PC-9 (cell line): ENCODE results near the gene ZNF763. TPM values are rescaled to one million over a fixed set of nuclear protein-coding genes. Genes with fewer than 3 reads are reported as not detected.
"Not testable (repeated sequence)": the region's sequence is repeated elsewhere in the genome, so short reads cannot be mapped to it uniquely, and the experiment has no call there.

Experiments
- Bru-seq: library from RNA; stranded (reverse); fragments of 400-500 nt; gene quantifications from one replicate; lab custom pipeline; 2021; lab: Mats Ljungman, UMichigan
- BruChase-seq, 2 experiments: library from RNA; stranded (reverse); fragments of 400-500 nt; gene quantifications; one replicate each; lab custom pipeline; 2021; lab: Mats Ljungman, UMichigan
- BruUV-seq: library from RNA; stranded (reverse); fragments of 400-500 nt; replicated peaks from 2 replicates; lab custom pipeline; 2021; lab: Mats Ljungman, UMichigan
- CTCF ChIA-PET: fragments of 300-600 bp; sonication (Branson Sonifier 250); formaldehyde crosslinking; loops from one replicate; lab custom pipeline; 2022; ENCODE audit warnings: antibody characterized with exemption; lab: Charles Lee
- POLR2A ChIA-PET: fragments of 300-600 bp; sonication (Branson Sonifier 250); formaldehyde crosslinking; loops from one replicate; lab custom pipeline; 2022; ENCODE audit warnings: antibody characterized with exemption; ENCODE audit not compliant: unreplicated experiment; lab: Charles Lee
- DNase-seq, 2 experiments: peaks; one replicate each; pipeline versions ENCODE4 v3.0.0 to v3.0.0-alpha.2; 2015 to 2022; ENCODE audit warnings: mixed read lengths in 1 of 2
- H2AFZ ChIP-seq: fragments of 200-600 bp; sonication (generic); 2 replicates; pipeline ENCODE4 v1.8.1; 2017; ENCODE audit warnings: antibody characterized with exemption
- H3F3A ChIP-seq: fragments of 200-600 bp; sonication (generic); 2 replicates; pipeline ENCODE4 v1.8.1; 2017; ENCODE audit warnings: antibody characterized with exemption, mild to moderate bottlenecking, low read depth; ENCODE audit not compliant: insufficient read depth
- H3K27ac ChIP-seq: fragments of 200-600 bp; sonication (generic); 2 replicates; pipeline ENCODE4 v1.6.1; 2016; ENCODE audit warnings: mixed run types
- H3K27me3 ChIP-seq: fragments of 200-600 bp; sonication (generic); 2 replicates; pipeline ENCODE4 v1.6.1; 2016; ENCODE audit warnings: low read depth, mixed run types; ENCODE audit not compliant: insufficient read depth
- H3K36me3 ChIP-seq: fragments of 200-600 bp; sonication (generic); 2 replicates; pipeline ENCODE4 v1.6.1; 2016; ENCODE audit warnings: low read depth, mixed run types
- H3K4me1 ChIP-seq: fragments of 200-600 bp; sonication (generic); replicated peaks from 2 replicates; pipeline ENCODE4 v1.6.1; 2016; ENCODE audit warnings: mixed run types; ENCODE audit not compliant: insufficient read depth
- H3K4me2 ChIP-seq: fragments of 200-600 bp; sonication (generic); 2 replicates; pipeline ENCODE4 v1.6.1; 2017; ENCODE audit warnings: mixed run types
- H3K4me3 ChIP-seq: fragments of 200-600 bp; sonication (generic); 2 replicates; pipeline ENCODE4 v1.6.1; 2016; ENCODE audit warnings: mixed run types
- H3K79me2 ChIP-seq: fragments of 200-600 bp; sonication (generic); 2 replicates; pipeline ENCODE4 v1.6.1; 2017; ENCODE audit warnings: low read depth, mixed run types
- H3K9me2 ChIP-seq: fragments of 200-600 bp; sonication (generic); 2 replicates; pipeline ENCODE4 v1.8.1; 2017; ENCODE audit warnings: mild to moderate bottlenecking; ENCODE audit not compliant: insufficient read depth
- H3K9me3 ChIP-seq: fragments of 200-600 bp; sonication (generic); 2 replicates; pipeline ENCODE4 v1.8.1; 2016; ENCODE audit warnings: low read depth; ENCODE audit not compliant: insufficient read depth
- H4K20me1 ChIP-seq: fragments of 200-600 bp; sonication (generic); 2 replicates; pipeline ENCODE4 v1.8.1; 2017; ENCODE audit not compliant: insufficient read depth
- EZH2 ChIP-seq: fragments of 200-600 bp; sonication (generic); IDR thresholded peaks from 2 replicates; pipeline ENCODE4 v1.8.0; 2017; ENCODE audit warnings: antibody characterized with exemption, low read depth
- intact Hi-C: fragments of 100-400 bp; cut with micrococcal nuclease; formaldehyde crosslinking; loops from one replicate; pipeline ENCODE4 v1.10.0; 2022; ENCODE audit not compliant: unreplicated experiment
- long read RNA-seq: library from polyadenylated mRNA; stranded (forward); transcript quantifications from one replicate; pipeline ENCODE4 v2.0.0, GENCODE V29; 2022
- total RNA-seq: library from RNA; stranded (reverse); gene quantifications from 2 replicates; pipeline ENCODE4 v1.2.3, GENCODE V29; 2021
- TF ChIP-seq, protein P1 (sequence below): fragments of 200-600 bp; sonication (generic); conservative IDR thresholded peaks from 2 replicates; pipeline ENCODE4 v1.6.1; 2017; ENCODE audit warnings: mixed run types, antibody characterized with exemption, mild to moderate bottlenecking, moderate library complexity

ZNF763 gene
- 0.55 and 0.83 TPM in 2 replicates for total RNA-seq
- Bru-seq, nascent RNA: percentile 13 among the genes with signal in this experiment
- BruChase-seq, experiment 1, labeled RNA remaining after a 2-hour chase: percentile 36 among the genes with signal in this experiment
- not detected for BruChase-seq, experiment 2, labeled RNA remaining after a 6-hour chase
- long read RNA-seq, partial matches to known transcripts: 0 of 2 reads
- long read RNA-seq, other reads (novel, unspliced or antisense): 0 of 2 reads

DNA sequence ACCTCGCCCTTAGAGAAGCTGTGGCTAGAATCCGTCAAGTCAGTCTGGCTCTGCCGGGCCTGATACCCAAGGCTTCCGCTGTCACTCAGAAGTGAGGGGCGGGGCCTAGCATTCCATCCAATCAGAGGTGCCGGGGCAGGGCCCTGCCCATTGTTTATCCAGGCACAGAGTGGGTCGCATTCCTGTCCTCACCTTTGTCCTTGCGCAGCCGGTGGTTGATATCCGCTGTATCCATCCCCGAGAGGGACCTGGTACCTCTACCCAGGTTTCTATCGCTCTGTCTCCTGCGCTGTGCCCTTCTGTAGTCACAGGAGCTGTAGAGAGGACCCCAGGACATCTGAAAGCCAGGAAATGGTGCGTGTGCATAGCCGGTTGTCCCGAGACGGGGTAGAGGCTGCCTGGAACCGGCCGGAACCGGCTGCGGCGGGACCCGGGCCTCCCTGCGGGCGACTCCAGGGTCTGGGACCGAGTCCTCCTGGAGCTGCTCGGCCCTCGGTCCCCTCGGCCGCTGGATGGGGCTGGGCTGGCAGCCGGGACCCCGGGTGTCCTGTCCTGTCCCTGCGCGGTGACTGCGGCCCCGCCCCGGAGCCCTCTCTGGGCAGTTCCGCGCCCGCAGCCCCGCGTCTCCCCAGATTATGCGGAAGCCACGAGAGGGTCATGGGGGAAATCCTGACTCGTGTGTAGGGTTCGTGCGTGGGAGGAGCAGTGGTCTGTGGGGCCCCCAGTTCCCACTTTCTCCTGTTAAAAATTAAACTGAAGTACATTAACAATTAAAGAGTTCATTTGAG, at the start of gene ZNF763:
TSS of gene ZNF763 (plus strand) at position 183 of the 788 bp plus-strand sequence. CDS start at position 352, 169 bp downstream.
- Histone ChIP-seq H4K20me1 (no peaks in the 10 kb centered on the region), H3K4me3 (no peak within 1 kb of the TSS), H3F3A (no peaks in the 10 kb centered on the region), H3K9me3 (no peaks in the 10 kb centered on the region), H3K4me1 (no peaks in the 10 kb centered on the region), H3K27me3 (peaks cover 7% of the 10 kb centered on the region; the same call in 1 of the 2 replicates), H3K36me3 (no peaks in the 10 kb centered on the region), H2AFZ (no peak within 1 kb of the TSS), H3K27ac (no peak within 1 kb of the TSS), H3K79me2 (no peaks in the 10 kb centered on the region), H3K4me2 (no peak within 1 kb of the TSS), H3K9me2 (no peaks in the 10 kb centered on the region)
- BruUV-seq: TSS peak; percentile 73
- no peak for TF ChIP-seq EZH2
- ChIA-PET CTCF (no interaction called here), POLR2A (no interaction called here)
- DNase-seq: peak in 1 of 2 experiments; percentile 79
- intact Hi-C loops: loop anchor here (2.0 kb wide), 2 partner anchors 24 to 704 kb away; a partner anchor contains a TSS

DNA sequence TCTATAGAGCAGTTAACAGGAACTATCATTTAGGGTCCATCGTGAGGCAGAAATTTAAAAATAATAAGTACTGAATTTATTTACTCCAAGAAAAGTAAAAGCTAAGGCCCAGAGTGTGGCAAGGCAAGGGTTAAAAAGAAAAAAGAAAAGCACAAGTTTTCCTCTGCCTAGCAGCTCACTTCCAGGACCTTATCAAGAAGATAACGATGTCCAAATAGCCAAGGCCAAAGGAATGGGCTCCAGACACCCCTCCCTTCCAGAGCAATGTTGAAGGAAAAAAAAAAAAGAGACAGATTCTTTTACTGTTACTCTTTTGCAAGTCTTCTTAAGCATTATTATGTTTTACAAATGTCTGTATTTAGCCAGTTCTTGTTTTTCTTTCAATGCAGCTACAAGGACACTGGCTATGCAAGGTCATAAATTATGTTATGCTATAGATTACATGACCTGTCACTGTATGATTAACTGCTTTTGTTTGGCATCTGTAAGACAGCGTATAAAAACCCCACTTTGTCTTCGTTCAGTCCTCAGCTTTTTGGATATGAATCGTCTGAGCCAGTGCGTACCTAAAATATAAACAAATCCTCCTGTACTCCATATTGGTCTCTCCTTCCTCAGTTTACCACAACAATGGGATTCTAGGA, 42.9 kb upstream of the ZNF763 start:
- CTCF ChIA-PET: interaction anchor here (0.6 kb wide), 1 partner anchor 38 kb away, joined by 5 read pairs; no protein-coding TSS in a partner anchor
- Histone ChIP-seq H3K27ac (no peak overlapping the region), H4K20me1 (no peaks in the 10 kb centered on the region), H3K27me3 (no peaks in the 10 kb centered on the region), H3K4me3 (no peak overlapping the region), H3K9me3 (no peaks in the 10 kb centered on the region), H3K36me3 (peaks cover 4% of the 10 kb centered on the region; the same call in 1 of the 2 replicates), H3F3A (peaks cover 12% of the 10 kb centered on the region), H3K4me2 (no peak overlapping the region), H3K4me1 (peaks cover 21% of the 10 kb centered on the region), H2AFZ (no peak overlapping the region), H3K9me2 (no peaks in the 10 kb centered on the region), H3K79me2 (peaks cover 17% of the 10 kb centered on the region)
- no peak for TF ChIP-seq EZH2
- TF ChIP-seq, protein P1, sequence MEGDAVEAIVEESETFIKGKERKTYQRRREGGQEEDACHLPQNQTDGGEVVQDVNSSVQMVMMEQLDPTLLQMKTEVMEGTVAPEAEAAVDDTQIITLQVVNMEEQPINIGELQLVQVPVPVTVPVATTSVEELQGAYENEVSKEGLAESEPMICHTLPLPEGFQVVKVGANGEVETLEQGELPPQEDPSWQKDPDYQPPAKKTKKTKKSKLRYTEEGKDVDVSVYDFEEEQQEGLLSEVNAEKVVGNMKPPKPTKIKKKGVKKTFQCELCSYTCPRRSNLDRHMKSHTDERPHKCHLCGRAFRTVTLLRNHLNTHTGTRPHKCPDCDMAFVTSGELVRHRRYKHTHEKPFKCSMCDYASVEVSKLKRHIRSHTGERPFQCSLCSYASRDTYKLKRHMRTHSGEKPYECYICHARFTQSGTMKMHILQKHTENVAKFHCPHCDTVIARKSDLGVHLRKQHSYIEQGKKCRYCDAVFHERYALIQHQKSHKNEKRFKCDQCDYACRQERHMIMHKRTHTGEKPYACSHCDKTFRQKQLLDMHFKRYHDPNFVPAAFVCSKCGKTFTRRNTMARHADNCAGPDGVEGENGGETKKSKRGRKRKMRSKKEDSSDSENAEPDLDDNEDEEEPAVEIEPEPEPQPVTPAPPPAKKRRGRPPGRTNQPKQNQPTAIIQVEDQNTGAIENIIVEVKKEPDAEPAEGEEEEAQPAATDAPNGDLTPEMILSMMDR: no peak
- no TSS peak for BruUV-seq
- intact Hi-C loops: loop anchor here (5.0 kb wide), 2 partner anchors 35 to 745 kb away; partner anchors contain the start of genes MAN2B1, WDR83 and ZNF69
- no peak for DNase-seq
- POLR2A ChIA-PET: no interaction called here

DNA sequence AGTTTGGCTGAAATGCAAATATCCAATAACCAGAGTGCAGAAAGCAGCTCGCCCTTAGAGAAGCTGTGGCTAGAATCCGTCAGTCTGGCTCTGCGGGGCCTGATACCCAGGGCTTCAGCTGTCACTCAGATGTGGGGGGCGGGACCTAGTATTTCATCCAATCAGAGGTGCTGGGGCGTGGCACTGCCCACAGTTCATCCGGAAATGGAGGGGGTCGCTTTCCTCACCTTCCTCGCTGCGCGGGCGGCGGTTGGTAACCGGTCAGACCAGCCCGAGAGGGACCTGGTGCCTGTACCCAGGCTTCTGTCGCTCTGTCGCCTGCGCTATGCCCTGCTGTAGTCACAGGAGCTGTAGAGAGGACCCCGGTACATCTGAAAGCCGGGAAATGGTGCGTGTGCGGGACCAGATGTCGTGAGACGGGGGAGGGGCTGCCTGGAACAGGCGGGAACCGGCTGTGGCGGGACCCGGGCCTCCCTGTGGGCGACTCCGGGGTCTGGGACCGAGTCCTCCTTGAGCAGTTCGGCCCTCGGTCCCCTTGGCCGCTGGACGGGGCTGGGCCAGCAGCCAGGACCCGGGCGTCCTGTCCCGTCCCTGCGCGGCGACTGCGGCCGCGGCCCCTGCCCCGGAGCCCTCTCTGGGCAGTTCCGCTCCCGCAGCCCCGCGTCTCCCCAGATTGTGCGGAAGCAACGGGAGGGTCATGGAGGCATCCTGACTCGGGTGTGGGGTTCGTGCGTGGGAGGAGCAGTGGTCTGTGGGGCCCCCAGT, 39.8 kb upstream of the ZNF763 start, which contains the start of gene ZNF700:
TSS of gene ZNF700 (plus strand) at position 222 of the 765 bp plus-strand sequence. CDS start at position 326, 104 bp downstream.
- peaks cover 9% of the 10 kb centered on the region for H3K9me3 ChIP-seq
- TSS peak; percentile 65 for BruUV-seq
- peak; percentile 93 to 94 for DNase-seq

DNA sequence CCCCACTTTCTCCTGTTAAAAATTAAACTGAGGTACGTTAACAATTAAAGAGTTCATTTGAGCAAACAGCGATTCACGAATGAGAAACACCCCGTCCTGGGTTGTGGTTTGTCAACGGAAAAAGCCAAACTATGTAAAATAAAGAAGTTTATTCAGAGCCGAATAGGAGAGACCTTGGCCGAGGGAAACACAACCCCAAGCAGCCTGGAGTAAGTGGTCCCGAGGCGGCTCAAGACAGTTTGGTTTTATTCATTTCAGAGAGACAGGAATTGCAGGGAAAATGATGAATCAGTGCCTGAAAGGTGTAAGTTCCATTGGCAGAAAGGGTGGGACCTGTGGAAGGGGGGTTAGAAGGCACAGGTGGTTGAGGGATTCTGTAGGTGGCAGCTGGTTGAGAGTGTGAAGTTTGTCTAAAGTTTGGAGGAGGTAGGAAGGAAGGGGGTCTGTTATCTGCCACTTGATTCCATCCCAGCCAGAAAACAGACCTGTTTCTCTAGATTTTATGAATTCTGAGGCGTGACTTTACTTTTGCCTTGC, 39.1 kb upstream of the ZNF763 start:
- intact Hi-C loops, H4K20me1 ChIP-seq, DNase-seq, POLR2A ChIA-PET, BruUV-seq, H3K27me3 ChIP-seq, H3K9me2 ChIP-seq: not testable (repeated sequence)
- Histone ChIP-seq H3K4me3 (peak overlapping the region; percentile 91), H3K4me2 (peak overlapping the region; percentile 92), H3K9me3 (peaks cover 16% of the 10 kb centered on the region), H3K79me2 (peaks cover 32% of the 10 kb centered on the region), H2AFZ (peak overlapping the region; percentile 92), H3K4me1 (peaks cover 21% of the 10 kb centered on the region), H3K27ac (peak overlapping the region; percentile 53; the same call in 1 of the 2 replicates), H3F3A (peaks cover 12% of the 10 kb centered on the region), H3K36me3 (peaks cover 10% of the 10 kb centered on the region; the same call in 1 of the 2 replicates)
- CTCF ChIA-PET: interaction anchor here (0.6 kb wide), 1 partner anchor 641 kb away, joined by 7 read pairs; no protein-coding TSS in a partner anchor

More for the DNA sequence above, 39.8 kb upstream of the ZNF763 start, which contains the start of gene ZNF700:
- intact Hi-C loops: loop anchor here (1.0 to 5.0 kb wide), 3 partner anchors 38 to 742 kb away; partner anchors contain the start of genes MAN2B1, WDR83 and ZNF69
- peak within 1 kb of the TSS; percentile 91 for H3K4me3 ChIP-seq
- H3K9me2 ChIP-seq: no peaks in the 10 kb centered on the region
- H3F3A ChIP-seq: peaks cover 12% of the 10 kb centered on the region
- peaks cover 10% of the 10 kb centered on the region; the same call in 1 of the 2 replicates for H3K36me3 ChIP-seq
- peaks cover 32% of the 10 kb centered on the region for H3K79me2 ChIP-seq
- peak within 1 kb of the TSS; percentile 53 for H3K27ac ChIP-seq
- H3K27me3 ChIP-seq: no peaks in the 10 kb centered on the region
- no peak for TF ChIP-seq EZH2
- TF ChIP-seq, protein P1: no peak
- ChIA-PET POLR2A (interaction anchor here (0.5 to 0.6 kb wide), 3 partner anchors 215 to 966 kb away, joined by 3 to 7 read pairs (median 6); partner anchors contain the start of genes GCDH and ZNF20), CTCF (interaction anchor here (0.5 to 2.0 kb wide), 7 partner anchors 62 to 671 kb away, joined by 3 to 11 read pairs (median 4); no protein-coding TSS in a partner anchor)
- H3K4me2 ChIP-seq: peak within 1 kb of the TSS; percentile 92
- peaks cover 21% of the 10 kb centered on the region for H3K4me1 ChIP-seq
- H2AFZ ChIP-seq: peak within 1 kb of the TSS; percentile 92
- H4K20me1 ChIP-seq: no peaks in the 10 kb centered on the region
